GM19238 (cell line): ENCODE results near the gene CCSER1.

Experiments
- DNase-seq: peaks from one replicate; pipeline ENCODE4 v3.0.0; 2011; ENCODE audit warnings: low spot score; ENCODE audit not compliant: insufficient read length

Gene CCSER1

GRCh38 chr4:90189946-90190345, 62.8 kb downstream of the CCSER1 start:
- no peak for DNase-seq

GRCh38 chr4:90190525-90190924, 63.3 kb downstream of the CCSER1 start:
- DNase-seq: no peak

GRCh38 chr4:90198086-90198847, 71.1 kb downstream of the CCSER1 start:
- no peak for DNase-seq

GRCh38 chr4:90207887-90208454, 80.8 kb downstream of the CCSER1 start:
- DNase-seq: no peak

GRCh38 chr4:90209922-90210321, 82.7 kb downstream of the CCSER1 start:
- DNase-seq: no peak

- DNase-seq: no peak
Measured at GRCh38 chr4:90211174-90211573, 84.0 kb downstream of the CCSER1 start.

GRCh38 chr4:90215286-90215685, 88.1 kb downstream of the CCSER1 start:
- no peak for DNase-seq

GRCh38 chr4:90219822-90220221, 92.6 kb downstream of the CCSER1 start:
- DNase-seq: no peak

- no peak for DNase-seq
Measured at GRCh38 chr4:90220459-90220858, 93.3 kb downstream of the CCSER1 start.

- no peak for DNase-seq
Measured at GRCh38 chr4:90226734-90227133, 99.5 kb downstream of the CCSER1 start.

GRCh38 chr4:90227177-90227576, 100.0 kb downstream of the CCSER1 start:
- no peak for DNase-seq

- DNase-seq: no peak
Measured at GRCh38 chr4:90234916-90235547, 107.8 kb downstream of the CCSER1 start.

GRCh38 chr4:90237751-90238530, 110.7 kb downstream of the CCSER1 start:
- DNase-seq: no peak

GRCh38 chr4:90240333-90240732, 113.1 kb downstream of the CCSER1 start:
- no peak for DNase-seq

GRCh38 chr4:90241008-90241407, 113.8 kb downstream of the CCSER1 start:
- no peak for DNase-seq

GRCh38 chr4:90245837-90246236, 118.6 kb downstream of the CCSER1 start:
- no peak for DNase-seq

- no peak for DNase-seq
Measured at GRCh38 chr4:90246816-90247215, 119.6 kb downstream of the CCSER1 start.

GRCh38 chr4:90254357-90254756, 127.2 kb downstream of the CCSER1 start:
- DNase-seq: no peak

- DNase-seq: no peak
Measured at GRCh38 chr4:90274175-90274574, 147.0 kb downstream of the CCSER1 start.

GRCh38 chr4:90280954-90281353, 153.8 kb downstream of the CCSER1 start:
- no peak for DNase-seq

GRCh38 chr4:90281541-90282355, 154.6 kb downstream of the CCSER1 start:
- no peak for DNase-seq
